Stomach (tissue), 4 donors: Measurements from ENCODE around the gene CHST1.

Source experiments
- POLR2A ChIP-seq, 4 donors: fragments of 450-650 bp; IDR thresholded peaks; one replicate each; pipeline ENCODE4 v1.6.1; 2016; ENCODE audit warnings: antibody characterized with exemption in 4 of 4, control low read depth in 2 of 4, mild to moderate bottlenecking in 1 of 4, moderate library complexity in 1 of 4
- POLR2AphosphoS5 ChIP-seq, 3 donors: sonication (generic); formaldehyde crosslinking; IDR thresholded peaks; one replicate each; pipeline ENCODE4 v1.6.1; 2016; ENCODE audit warnings: antibody characterized with exemption in 3 of 3
- TF ChIP-seq, protein P1 (sequence below), 7 experiments: fragments of 450-650 bp in 4 of 7; fragments of 200-600 bp in 3 of 7; sonication (generic) in 3 of 7; IDR thresholded peaks; one replicate each; pipeline ENCODE4 v1.5.1; 2016 to 2019; ENCODE audit warnings: antibody characterized with exemption in 7 of 7, control low read depth in 2 of 7, mild to moderate bottlenecking in 1 of 7

- TF ChIP-seq, protein P1, sequence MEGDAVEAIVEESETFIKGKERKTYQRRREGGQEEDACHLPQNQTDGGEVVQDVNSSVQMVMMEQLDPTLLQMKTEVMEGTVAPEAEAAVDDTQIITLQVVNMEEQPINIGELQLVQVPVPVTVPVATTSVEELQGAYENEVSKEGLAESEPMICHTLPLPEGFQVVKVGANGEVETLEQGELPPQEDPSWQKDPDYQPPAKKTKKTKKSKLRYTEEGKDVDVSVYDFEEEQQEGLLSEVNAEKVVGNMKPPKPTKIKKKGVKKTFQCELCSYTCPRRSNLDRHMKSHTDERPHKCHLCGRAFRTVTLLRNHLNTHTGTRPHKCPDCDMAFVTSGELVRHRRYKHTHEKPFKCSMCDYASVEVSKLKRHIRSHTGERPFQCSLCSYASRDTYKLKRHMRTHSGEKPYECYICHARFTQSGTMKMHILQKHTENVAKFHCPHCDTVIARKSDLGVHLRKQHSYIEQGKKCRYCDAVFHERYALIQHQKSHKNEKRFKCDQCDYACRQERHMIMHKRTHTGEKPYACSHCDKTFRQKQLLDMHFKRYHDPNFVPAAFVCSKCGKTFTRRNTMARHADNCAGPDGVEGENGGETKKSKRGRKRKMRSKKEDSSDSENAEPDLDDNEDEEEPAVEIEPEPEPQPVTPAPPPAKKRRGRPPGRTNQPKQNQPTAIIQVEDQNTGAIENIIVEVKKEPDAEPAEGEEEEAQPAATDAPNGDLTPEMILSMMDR (IDR thresholded peaks at IDR 0.05), result no peak
- TF ChIP-seq POLR2A (IDR thresholded peaks at IDR 0.05) (no peak), POLR2AphosphoS5 (IDR thresholded peaks at IDR 0.05) (no peak)
Observed at GRCh38 chr11:45675646-45676045, 10.2 kb upstream of the CHST1 start.
